ENCODE results near the gene IGSF22. TPM values are rescaled to one million over a fixed set of nuclear protein-coding genes. Genes with fewer than 3 reads are reported as not detected.
"Not testable (repeated sequence)": the region's sequence is repeated elsewhere in the genome, so short reads cannot be mapped to it uniquely, and the experiment has no call there.

The IGSF22 gene
- total RNA-seq, 1 donor from 2014 or later, result 6.2 TPM

DNA sequence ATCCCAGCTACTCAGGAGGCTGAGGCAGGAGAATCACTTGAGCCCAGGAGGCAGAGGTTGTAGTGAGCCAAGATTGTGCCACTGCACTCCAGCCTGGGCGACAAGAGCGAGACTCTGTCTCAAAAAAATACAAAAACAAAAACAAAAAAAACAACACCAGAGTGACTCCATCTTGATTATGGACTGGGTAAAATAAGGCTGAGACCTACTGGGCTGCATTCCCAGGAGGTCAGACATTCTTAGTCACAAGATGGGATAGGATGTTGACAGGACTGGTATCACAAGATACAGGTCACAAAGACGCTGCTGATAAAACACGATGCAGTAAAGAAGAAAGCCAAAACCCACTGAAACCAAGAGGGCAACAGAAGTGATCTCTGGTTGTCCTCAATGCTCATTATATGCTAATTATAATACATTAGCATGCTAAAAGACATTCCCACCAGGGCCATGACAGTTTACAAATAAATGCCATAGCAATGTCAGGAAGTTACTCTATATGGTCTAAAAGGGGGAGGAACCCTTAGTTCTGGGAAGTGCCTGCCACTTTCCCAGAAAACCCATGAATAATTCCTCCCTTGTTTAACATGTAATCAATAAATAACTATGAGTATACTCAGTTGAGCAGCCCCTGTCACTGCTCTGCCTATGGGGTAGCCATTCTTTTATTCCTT, 34.4 kb downstream of the IGSF22 start:
- DNase-seq, result not testable (repeated sequence)

DNA sequence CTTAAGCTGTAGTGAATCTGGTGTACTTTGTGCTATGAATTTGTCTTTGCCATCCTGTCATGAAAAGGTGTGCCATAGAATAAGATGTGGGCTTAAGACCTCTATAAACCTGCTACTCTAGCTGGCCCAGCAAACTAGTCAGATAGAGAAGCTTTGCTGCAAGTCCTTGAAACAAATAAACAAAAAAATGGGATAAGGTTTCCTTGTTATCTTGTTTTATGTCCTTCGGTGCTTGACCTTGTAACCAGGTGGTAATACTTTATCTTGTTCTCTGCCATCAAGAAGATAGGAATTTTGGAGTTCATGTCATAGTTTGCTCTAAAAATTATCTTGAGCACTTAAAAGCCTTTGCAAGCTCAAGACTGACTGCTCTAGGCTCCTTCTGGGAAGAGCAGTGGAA, 41.7 kb downstream of the IGSF22 start:
- DNase-seq, result no peak

DNA sequence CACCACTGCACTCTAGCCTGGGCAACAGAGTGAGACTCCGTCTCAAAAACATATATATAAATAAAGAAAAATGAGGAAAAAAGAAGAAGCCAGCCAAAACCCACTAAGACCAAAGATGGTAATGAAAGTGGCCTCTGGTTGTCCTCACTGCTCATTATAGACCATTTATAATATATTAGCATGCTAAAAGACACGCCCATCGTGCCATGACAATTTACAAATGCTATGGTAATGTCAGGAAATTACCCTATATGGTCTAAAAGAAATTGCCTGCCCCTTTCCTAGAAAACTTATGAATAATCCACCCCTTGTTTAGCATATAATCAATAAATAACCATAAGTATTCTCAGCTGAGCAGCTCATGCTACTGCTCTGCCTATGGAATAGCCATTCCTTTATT, 43.5 kb downstream of the IGSF22 start:
- DNase-seq, result no peak

DNA sequence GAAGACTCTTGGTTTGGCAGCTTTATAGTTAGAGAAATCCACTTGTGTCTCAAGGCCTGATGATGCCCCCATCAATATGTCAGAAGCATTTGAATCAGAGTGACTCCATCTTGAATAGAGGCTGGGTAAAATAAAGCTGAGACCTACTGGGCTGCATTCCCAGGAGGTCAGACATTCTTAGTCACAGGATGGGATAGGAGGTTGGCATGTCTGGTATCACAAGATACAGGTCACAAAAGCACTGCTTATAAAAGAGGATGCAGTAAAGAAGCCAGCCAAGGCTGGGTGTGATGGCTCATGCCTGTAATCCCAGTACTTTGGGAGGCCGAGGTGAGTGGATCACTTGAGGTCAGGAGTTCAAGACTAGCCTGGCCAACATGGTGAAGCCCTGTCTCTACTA, 44.0 kb downstream of the IGSF22 start:
- DNase-seq, result not testable (repeated sequence)

DNA sequence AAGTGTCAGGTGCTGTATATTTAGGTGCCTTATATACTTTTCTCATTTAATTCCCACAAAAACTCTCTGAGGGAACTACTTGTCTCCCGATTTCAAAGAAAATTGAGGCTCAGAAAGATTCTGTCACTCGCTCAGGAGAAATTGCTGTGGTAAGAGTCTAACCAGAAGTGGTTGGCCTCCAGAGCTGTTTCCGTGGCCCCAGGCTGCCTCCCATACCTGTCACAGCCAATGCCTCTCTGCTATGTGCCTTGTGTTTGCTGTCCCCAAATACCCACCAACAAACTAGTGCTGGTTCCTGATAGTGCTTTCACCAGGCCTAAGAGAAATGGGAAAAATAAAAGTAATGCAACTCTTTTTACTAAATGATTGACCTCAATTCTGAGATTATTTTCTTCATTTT, 48.4 kb downstream of the IGSF22 start:
- no peak for DNase-seq

DNA sequence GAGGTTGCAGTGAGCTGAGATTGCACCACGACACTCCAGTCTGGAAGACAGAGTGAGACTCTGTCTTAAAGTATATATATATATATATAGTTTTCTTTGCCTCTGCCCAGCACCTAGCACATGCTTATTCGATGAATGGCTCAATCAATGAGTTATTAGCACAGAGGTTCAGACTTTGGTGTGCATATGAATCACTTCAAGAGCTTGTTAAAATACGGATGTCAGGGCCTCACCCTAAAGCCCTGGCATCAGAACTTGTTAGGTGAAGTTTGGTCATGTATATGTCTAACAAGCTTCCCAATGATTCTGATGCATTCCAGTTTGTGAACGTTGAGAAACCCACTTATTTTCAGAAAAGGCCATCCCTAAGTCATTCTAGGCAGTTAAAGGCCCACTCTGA, 49.2 kb downstream of the IGSF22 start:
- no peak for DNase-seq

DNA sequence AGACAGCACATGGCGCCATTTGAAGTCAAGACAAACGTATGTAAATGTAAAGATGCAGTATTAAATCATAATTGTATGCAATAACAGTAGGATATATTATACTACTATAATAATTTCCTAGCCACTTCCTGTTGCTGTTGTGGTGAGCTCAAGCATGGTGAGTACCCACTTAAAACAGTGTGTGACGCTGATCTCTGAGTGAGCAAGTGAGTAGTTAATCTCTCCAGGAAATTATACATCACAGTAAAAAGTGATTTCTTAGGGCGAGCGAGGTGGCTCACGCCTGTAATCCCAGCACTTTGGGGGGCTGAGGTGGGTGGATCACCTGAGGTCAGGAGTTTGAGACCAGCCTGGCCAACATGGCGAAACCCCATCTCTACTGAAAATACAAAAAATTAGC, 53.8 kb downstream of the IGSF22 start:
- not testable (repeated sequence) for DNase-seq

DNA sequence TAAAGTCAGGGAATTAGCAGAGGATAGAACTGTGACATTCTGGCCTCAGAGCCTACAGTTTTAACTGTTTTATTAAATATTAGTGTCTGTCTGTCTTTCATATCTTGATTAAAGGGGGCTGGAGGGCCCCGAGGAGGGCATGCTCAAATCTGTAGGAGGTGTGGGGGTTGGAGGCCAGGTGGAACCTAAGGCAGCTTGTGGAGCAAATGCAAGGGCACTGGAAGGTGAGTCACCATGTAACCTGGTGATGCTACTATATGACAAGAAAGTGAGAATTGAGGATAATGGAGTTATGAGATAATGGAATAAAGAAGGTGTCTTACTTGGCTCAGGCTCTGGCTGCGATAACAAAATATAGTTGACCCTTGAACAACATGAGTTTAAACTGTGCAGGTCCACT, 54.7 kb downstream of the IGSF22 start:
- DNase-seq, result no peak

DNA sequence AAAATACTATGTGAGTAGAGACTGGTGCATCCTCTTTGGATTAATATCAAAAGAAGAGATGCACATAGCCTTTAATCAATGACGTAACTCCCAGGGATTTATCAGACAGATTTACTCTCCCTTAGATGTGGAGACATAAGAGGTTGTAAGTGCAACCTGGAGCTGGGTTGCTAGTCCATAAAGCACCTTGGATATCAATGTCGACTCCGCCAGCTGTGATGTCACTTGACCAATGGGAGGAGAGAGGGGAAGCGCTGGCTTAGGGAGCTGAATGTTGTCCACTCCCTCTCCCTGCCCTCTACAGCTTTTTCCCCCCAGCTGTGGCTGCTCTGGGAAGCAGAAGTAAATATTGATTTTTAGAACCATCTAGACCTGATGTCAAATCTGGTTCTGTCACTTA, 56.3 kb downstream of the IGSF22 start:
- no peak for DNase-seq

DNA sequence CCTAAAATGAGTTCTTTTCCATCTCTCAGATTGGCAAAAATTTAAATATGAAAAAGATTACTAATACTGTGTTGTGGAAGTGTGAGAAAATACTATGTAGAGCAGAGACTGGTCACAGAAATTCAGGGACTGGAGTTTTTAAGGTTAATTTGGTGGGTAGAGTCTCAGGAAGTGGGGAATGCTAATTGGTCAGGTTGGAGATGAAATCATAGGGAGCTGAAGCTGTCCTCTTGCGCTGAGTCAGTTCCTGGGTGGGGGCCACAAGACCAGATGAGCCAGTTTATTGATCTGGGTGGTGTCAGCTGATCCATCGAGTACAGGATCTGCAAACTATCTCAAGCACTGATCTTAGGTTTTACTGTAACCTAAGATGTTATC, 56.8 kb downstream of the IGSF22 start:
- DNase-seq, result no peak

DNA sequence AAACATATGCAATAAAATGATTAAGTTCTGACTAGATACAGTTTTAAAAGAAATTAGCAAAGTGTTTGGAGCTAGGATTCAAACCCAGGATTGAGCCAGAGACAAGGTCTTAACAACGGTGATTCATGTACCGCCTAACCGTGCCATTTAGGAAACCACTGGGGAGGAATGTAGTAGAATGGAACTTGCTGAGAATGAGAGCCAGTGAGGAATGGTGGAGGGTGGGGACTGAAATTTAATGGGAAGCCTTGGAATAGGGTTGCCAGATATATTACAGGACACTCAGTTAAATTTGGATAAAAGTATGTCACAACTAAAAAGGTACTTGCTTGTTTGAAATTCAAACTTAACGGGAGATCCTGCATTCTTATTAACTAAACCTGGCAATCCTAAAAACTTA, 57.9 kb downstream of the IGSF22 start:
- no peak for DNase-seq

DNA sequence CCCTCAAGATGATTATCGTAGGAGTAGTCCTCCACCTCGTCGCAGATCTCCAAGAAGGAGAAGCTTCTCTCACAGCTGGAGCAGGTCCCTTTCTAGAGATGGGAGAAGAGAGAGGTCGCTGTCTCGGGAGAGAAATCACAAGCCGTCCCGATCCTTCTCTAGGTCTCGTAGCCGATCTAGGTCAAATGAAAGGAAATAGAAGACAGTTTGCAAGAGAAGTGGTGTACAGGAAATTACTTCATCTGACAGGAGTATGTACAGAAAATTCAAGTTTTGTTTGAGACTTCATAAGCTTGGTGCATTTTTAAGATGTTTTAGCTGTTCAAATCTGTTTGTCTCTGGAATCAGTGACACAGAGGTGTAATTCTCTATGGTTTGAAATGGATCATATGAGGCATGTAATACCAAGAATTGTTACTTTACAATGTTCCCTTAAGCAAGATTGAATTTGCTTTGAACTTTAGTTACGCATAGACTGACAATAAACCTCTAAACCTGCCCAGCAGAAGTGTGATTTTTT, 60.6 kb downstream of the IGSF22 start:
- DNase-seq, result not testable (repeated sequence)

DNA sequence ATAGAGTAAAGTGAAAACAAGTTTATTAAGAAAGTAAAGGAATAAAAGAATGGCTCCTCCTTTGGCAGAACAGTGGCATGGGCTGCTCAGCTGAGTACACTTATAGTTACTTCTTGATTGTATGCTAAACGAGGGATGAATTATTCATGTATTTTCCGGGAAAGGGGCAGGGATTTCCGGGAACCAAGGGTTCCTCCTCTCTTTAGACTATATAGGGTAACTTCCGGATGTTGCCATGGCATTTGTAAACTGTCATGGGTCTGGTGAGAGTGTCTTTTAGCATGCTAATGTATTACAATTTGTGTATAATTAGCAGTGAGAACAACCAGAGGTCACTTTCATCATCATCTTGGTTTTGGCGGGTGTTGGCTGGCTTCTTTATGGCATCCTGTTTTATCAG, 68.3 kb downstream of the IGSF22 start:
- no peak for DNase-seq

Other genes with a start within 250 kb of the IGSF22 start
- 65.6 TPM for gene TSG101, start 199.2 kb downstream of the IGSF22 start, total RNA-seq
- gene UEVLD, start 137.5 kb downstream of the IGSF22 start, total RNA-seq, result 26.5 TPM
- gene MISFA, start 126.4 kb downstream of the IGSF22 start, total RNA-seq, result not detected
- gene SPTY2D1, start 91.8 kb downstream of the IGSF22 start, total RNA-seq, result 26.6 TPM
- 1.0 TPM for gene TMEM86A, start 27.4 kb downstream of the IGSF22 start, total RNA-seq
- 0.62 TPM for gene PTPN5, start 65.6 kb upstream of the IGSF22 start, total RNA-seq
- not detected for gene MRGPRX1, start 213.2 kb upstream of the IGSF22 start, total RNA-seq